C1 segment of cervical spinal cord (tissue), 14 donors: ENCODE results near the gene CFAP77.
A peak's percentile ranks its signal among the peaks of the same experiment; 100 is the strongest.

ENCODE experiments used
- DNase-seq, 14 donors: peaks; one replicate each; lab custom pipeline; 2025; lab: John Stamatoyannopoulos, UW

The CFAP77 gene

DNA sequence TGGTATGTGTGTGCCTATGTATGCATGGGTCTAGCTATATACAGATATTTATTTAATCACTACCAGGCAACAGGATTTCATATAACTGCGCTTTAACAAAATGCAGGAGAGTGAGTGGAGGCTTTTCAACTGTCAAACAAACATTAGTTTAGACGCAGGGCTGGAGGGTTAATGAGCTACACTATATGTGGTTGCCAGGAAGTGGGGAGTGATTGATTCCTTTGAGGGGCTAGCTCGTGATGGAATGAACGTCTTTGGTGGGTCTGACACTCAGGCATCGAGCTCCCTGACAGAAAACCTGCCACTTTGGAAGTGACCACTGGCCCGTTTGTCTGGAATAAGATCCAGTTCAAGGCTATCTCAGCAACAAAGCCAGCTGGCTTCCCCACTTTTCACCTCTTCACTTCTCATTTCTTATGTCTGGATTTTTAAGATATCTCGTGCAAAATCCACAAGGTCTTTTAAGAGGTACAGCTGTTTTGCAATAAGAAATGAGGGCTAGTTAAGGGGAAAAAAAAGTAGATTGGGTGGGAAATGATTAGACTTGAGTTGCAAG lies 78.0 kb downstream of the CFAP77 start:
- DNase-seq, result no peak

DNA sequence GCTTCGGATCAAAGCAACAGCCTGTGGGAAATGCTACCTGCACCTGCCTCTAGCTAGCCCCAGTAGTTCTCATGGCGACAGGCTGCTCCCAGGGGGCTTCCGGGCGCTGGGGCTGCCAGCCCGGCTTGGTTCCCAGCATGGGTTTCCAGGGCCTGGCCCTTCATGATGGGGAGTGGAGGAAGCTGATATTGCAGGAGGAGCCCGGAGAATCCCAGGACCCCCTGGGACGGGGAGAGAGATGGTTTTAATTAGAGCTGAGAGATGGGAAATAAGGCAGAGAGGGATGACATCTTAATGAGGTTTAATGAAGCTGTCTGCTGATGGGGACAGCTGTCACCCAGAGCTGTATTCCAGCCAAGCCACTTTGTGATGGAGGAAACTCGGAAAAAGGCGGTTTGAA lies 78.6 kb downstream of the CFAP77 start:
- no peak for DNase-seq

DNA sequence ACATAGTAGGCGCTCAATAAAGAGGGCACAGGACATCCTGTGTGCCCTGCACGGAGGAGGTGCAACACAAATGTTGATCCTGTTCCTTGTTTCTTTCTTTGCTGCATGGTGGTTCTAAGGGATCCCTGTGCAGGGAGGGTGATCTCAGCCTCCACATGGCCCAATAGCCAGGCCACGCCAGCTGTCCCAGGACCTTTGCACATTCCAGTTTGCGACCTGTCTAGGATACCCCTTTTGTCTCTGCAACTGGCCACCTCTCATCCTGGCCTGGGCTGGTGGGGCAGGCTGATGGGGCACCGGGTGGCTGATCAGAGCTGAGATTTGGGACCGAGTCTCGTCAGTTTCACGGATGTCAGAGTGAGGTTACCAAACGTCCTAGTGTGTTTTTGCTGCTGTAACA lies 79.5 kb downstream of the CFAP77 start:
- no peak for DNase-seq

DNA sequence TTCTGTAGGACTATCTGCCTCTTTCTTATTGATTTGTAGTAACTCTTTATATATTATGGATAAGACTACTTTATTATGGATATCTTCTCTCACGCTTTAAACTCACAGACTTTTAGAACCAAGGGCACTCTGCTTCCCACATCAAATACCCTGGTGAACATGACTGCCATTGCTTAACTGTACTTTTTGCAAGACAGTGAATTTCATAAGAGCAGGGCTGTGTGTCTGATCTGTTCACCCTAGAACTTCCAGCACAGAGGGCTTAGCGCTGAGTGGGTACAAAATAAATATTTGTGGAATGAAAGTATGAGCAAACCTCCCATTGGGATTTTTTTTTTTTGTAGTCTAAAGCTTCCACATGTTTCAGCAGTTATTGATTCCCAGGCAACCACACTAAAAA lies 84.8 kb downstream of the CFAP77 start:
- DNase-seq, result no peak

DNA sequence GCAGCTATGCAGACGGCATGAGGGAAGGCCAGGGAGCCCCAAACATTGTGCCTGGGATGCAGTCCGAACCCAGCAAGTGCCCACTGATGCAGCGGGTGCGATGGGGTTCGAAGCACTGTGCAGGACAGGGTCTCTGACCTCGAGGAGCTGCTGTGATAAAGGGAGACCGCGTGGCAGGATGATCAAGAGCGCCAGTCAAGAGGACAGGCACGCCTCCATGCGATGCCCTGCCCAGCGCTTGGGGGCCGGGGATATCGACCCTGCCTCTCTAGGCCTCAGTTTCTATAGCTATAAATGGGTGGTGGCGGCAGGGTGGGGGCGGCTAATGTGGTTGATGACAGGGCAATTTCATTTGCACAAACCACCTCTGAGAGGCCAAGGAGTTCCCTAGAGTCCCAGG lies 87.7 kb downstream of the CFAP77 start:
- DNase-seq, result no peak

DNA sequence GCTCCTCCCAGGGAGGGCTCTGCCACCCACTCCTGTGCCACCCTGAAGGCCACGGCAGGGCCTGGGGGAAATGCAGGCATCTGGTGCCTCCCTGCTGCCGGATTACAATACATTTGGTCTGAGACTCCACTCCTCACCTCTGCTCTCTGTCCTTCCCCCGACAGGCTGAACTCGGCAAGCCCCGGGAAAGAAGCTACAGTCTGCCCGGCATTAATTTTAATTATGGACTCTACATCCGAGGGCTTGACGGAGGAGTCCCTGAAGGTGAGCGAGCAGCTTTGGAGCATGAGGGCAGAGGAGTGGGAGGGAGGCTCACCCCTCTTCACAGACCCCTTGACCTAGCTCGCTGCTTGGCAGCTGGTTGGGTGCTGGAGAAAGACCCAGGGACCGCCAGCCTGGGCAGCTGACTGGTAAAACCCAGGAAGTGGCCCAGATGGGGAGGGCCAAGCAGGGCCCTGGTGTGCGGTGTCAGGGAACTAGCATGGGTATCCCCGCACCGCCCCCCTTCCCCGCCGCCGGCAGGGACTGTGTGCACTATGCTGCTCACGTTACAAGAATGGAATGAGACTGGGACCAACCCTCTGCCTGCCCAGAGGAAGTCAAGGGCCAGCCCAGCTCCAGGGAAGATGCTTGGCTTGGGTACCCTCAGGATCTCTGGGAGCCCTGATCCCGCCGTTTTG lies 88.7 kb downstream of the CFAP77 start:
- DNase-seq, result no peak

DNA sequence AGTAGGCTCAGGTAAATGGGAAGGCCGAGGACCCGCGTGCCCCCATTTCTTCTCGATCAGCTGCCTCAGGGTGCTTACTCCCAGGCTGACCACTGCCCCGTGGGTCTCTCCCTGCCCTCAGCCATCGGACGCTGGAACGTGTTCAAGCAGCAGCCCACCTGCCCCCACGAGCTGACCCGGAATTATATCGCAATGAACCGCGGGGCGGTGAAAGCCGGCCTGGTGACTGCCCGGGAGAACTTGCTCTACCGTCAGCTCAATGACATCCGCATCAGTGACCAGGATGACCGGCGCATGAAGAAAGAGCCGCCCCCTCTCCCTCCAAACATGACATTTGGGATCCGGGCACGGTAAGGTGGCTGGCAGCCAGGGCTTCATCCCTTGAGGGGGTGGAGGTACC lies 89.2 kb downstream of the CFAP77 start:
- no peak for DNase-seq

DNA sequence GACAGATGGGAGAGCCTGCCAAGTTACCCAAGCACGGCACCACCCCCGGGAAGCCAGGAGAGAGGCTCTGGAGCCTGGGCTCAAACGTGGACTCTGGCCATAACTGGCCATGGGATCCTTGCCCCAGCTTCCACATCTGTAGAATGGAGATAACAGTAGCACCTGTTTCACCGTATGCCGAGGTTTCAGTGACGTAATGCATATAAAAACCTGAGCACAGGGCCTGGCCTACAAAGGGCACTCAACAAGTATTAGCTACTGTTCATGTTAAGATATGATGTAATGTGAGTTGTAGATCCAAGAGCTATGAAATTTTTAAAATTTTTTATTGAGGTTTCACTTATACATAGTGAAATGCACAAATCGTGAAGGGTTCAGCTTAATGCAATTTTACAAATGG lies 90.2 kb downstream of the CFAP77 start:
- no peak for DNase-seq

DNA sequence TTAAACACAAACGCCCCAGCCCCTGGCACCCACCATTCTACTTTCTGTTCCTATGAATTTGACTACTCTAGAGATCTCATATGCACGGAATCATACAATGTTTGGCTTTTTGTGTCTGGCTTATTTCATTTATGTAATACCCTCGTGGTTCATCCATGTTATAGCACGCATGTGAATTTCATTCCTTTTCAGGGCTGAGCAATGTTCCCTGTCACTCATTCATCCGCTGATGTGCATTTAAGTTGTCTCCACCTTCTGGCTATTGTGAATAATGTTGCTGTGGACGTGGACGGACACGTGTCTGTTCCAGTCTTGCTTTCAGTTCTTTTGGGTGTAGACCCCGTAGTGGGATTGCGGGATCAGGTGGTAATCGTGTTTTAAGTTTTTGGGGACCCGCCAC lies 92.5 kb downstream of the CFAP77 start:
- no peak for DNase-seq

DNA sequence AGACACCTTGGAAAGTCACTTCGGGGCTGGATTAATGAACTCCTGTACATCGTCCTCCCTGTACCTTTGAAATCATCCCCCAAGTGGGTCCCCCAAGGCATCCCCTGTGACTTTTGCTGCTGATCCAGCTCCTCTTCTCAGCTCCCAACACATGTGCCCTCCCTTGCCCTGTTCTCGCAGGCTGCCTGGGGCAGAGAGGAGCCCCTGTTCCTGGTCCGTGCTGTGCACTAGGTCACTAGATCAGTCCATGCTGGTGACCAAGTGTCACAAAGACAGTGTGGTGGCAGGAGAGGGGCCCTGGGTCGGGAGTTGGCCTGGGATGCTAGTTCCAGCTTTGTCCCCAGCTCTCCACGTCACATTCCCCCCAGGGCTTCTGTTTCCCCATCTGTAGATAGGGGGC lies 93.1 kb downstream of the CFAP77 start:
- DNase-seq, result no peak

DNA sequence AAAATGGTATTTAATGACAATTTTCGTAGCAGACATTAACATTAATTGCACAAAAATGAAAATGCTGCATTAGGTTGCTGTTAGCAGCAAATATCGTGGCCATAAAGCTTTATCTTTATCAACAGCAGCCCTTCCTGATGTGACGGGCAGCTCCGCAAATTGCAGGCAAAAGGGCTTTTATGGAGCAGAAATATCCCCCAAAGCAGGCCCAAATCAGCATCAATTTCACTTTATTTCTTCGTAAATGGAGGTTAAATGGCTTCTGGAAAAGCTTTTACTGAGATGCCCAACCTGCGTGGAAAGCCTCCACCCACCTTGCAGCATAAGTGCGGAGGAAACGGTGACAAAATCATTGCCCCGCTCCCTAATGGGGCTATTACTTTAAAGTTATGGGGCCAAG lies 94.5 kb downstream of the CFAP77 start:
- no peak for DNase-seq

DNA sequence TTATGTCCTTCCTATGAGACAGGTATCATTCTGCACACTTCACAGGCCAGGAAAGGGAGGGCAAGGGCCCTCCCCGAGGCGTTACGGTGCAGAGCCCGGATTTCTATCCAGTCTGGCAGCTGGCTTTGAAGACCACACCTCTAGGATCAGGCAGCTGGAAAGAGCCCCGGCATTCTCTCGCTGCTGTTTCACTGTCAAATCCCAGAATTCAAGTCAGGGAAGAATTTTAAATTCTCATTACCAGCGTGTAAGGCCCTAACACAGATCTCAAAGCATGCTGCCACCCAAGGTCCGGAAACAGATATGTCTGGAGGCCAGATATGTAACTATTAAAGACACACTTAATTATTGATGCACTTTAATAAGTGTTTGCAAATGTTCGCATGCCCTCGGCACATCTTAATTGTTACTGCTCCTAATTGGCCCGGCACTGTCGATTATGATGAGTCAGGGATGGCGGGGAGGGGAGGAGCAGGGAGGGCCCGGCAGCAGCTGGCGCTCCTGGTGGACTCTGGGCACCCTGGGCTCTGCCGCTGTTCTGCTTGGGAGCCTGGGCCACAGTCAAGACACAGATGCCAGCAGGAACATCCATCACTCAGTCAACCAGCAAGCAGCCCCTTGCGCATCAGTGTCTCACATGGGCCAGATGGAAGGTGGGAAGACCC lies 96.1 kb downstream of the CFAP77 start:
- no peak for DNase-seq

DNA sequence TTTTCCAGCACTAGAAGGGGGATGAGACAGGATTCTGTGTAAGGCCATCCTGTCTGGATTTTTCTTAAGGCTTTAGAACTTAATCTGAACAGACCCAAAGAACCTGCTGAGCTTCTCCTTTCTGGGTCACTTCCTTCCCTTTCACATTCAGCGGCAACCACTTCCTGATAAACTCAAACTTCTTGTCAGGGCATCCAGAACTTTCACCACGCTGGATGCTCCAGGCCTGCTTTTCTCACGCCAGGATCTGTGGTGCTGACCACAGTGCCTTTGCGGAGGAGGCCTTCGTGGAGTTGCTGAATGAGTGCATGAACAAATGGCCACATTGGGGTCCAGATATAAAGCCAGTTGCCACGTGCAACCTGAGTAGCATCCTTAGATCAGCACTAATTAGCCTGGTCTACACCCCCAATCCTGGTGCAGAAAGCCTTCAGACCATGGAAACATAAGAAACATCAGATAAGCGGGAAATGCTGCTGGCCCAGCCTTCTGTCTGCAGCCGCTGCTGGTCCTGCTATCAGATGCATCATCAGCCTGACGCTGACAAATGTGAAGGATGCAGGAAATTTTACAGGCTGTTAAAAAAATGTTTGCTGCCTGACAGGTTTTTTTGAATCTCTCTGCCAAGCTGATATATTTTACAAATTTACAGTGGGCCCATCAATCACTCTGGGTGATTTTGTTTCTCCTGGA lies 97.1 kb downstream of the CFAP77 start:
- no peak for DNase-seq

DNA sequence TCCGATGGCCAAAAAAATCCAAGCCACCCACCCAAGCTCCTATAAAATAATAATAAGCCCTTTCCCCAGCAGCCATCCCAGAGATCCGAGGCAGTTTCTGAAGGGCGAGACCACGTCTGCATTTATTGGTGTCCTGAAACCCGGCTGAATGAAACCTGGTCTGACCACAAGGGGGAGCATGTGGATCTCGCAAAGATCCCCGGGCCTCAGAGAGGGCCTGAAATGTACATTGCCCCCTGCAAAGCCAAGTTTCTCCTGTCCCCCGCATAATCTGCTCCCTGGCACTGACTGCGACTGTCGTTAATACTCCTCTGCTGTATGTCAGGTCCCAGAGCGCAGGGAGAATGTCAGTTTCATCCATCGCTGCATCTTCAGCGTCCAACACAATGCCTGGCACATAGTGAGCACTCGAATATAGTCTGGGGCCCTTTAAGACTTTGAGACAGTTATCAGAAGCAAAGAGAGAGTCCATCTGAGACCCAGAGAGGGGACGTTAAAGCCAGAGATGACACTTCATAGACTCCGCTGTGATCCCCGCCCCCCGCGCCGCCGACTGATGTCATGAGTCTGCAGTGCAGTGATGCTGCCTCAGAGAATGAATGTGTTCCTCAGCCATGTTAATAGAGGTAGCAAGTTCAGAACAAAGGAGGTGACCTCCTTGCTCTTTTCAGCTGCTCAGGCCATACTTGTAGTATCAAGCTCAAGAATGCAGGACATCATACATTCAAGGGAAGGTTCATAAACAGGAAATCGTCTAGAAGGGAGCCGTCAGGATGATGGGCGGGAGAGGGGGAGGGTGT lies 97.9 kb downstream of the CFAP77 start:
- DNase-seq, result peak in 9 of 14 donors; percentile 9 to 41 (median 29)

DNA sequence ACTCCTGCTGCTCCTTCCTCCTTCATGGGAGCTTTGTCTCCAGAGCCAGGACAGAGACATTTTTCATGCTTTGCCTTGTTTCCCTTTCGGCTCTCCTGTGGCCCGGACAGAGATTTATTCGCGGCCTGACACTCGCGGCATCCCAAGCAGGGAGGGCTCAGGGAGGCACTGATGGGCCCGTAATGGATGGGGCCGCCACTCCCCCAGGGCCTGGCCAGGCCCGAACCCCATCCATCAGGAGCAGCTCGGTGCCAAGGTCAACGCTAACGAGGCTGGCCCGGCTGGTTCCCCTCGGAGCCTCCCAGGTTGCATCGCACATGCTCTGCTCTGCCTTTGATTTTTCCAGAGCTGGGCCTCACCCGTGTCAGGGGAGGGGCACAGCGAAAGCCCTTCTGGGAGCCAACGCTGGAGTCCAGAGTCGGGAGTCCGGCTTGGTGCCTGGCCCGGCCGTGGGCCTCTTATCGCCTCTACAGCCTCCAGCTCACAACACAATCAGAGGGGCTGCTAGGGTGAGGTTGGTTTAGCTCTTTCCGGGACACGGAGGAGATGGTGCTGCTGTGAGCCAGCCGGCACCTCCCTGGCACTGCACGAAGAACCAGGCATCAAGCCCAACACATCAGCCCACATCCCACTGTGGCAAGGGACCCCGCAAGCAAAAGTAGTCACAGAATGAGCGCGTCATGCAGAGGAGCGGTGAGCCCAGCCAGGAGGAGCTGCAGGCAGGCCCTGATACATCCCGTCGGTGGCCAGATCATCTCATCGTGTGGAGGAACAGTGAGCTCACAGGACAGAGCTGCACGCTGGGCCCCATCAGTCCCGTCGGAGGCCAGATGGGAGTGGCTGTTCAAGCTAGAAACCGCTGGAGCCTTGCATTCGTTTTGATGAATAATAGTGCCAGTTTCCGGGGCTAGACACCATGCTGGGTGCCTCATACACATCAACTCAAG lies 100.2 kb downstream of the CFAP77 start:
- DNase-seq, result no peak

DNA sequence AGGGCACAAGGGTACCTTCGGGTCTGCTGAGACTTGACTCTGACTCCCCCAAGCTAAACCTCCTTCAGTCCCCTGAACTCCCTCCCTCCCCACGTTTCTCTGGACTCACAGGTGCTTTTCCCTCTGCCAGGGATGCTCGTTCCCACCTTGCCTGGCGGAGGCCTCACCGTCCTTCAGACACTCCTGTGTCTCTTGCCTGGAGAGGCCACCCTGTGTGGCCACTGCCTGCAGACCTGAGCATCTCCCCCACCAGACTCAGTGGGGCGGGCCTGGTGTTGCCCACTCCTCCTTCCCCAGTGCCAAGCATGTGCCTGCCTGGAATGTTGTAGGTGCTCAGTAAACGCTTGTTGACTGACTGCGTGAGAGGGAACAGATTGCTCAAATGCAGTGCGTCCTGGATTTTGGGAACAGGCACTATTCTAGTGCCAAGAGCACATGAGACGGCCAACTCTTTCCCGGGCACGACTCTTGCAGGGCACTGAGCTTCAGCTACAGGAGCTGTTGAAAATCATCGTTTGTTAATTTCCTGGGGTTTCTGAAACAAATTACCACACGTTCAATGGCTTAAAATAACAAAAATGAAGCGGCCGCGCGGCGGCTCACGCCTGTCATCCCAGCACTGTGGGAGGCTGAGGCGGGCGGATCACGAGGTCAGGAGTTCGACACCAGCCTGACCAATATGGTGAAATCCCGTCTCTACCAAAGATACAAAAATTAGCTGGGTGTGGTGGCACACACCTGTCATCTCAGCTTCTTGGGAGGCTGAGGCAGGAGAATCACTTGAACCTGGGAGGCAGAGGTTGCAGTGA lies 101.4 kb downstream of the CFAP77 start:
- DNase-seq, result no peak

DNA sequence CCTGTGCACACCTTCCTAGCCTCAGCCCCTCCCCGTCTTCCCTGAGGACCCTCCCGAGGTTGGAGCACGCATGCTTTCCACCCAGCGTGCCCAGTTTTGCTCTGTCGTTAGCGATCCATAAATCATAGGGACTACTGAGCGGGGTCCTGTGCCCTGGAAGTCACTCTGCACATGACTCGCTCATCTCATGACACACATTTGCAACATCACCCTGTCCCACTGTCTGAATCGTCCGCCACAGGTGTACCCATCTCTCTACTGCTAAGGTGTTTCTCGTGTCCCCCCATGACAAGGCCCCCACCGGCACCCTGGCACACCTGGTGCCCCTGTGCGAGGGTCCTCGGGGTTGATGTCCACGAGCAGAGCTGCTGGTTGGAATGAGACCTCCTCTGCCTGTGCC lies 103.4 kb downstream of the CFAP77 start:
- no peak for DNase-seq

DNA sequence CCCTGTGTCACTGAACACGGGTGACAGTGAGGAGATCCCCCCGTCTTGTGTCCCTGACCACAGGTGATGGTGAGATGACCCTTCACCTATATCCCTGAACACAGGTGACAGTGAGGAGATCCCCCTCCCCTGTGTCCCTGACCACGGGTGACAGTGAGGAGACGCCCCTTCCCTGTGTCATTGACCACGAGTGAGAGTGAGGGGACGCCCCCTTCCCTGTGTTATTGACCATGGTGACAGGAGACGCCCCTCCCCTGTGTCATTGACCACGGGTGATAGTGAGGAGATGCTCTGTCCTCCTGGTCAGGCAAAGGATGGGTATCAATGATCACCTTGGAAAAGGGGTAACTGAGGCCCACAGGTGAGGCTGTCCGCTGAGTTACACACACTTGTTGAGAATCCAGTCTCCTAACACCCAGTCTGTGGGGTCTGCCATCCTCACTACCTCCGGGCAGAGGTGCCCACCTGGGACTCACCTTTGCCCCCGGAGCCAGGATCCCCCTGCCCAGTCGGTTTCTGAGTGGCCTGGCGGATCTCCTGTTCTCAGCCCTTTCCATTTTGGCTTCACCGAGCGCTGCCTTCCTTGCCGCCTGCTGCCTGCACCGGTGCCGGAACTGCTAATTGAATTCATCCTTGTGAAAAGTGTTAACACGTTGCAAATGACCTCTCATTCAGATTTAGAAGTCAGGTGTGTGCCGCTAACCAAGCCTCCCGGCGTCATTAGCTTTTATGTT lies 104.2 kb downstream of the CFAP77 start:
- no peak for DNase-seq

DNA sequence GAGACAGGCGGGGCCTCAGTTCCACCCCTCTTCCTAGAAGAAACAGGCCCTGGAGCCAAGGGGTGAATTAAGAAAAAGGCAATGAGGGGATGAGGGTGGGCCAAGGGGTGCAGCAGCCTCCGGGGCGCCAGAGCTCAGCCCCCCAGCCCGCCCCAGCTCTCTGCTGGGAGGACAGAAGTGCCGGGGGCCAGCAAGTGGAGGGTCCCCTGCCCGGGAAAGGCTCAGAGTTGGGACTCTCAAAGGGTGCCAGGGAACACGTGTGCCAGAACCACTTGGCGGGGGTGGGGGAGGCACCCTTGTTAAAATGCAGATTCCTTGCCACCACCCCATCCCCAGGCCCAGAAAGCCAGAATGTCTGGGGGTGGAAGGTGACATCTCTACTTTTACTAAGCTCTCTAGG lies 104.8 kb downstream of the CFAP77 start:
- no peak for DNase-seq
